Natural killer cell (primary cell): Measurements from ENCODE around the gene NR2C2. TPM values are rescaled to one million over a fixed set of nuclear protein-coding genes. Genes with fewer than 3 reads are reported as not detected.

Experiments used
- ATAC-seq, 3 donors: fragments of 150-1000 bp in 2 of 3; fragments of 200-7000 bp in 1 of 3; cut with Tn5 transposase; 1 replicate in 1 of 3; 2 replicates in 2 of 3; pipeline ENCODE4 v1.10.0; 2021; ENCODE audit warnings: mild to moderate bottlenecking in 2 of 3, moderate library complexity in 2 of 3
- DNase-seq, 2 donors: peaks; one replicate each; pipeline versions ENCODE4 v3.0.0 to v3.0.0-alpha.2; 2013 to 2021; ENCODE audit warnings: mixed read lengths in 1 of 2
- H3K27ac ChIP-seq: one replicate; pipeline ENCODE4 v1.5.1; 2013; ENCODE audit warnings: mild to moderate bottlenecking, low read length
- H3K27me3 ChIP-seq: one replicate; pipeline ENCODE4 v1.6.1; 2013; ENCODE audit warnings: low read length; ENCODE audit not compliant: control insufficient read depth, insufficient read depth
- H3K36me3 ChIP-seq: one replicate; pipeline ENCODE4 v1.6.1; 2013; ENCODE audit warnings: low read length; ENCODE audit not compliant: control insufficient read depth, insufficient read depth
- H3K4me1 ChIP-seq: one replicate; pipeline ENCODE4 v1.6.1; 2013; ENCODE audit warnings: low read length; ENCODE audit not compliant: control insufficient read depth, insufficient read depth
- H3K4me3 ChIP-seq: one replicate; pipeline ENCODE4 v1.5.1; 2013; ENCODE audit warnings: low read length
- H3K9me3 ChIP-seq: one replicate; pipeline ENCODE4 v1.6.1; 2013; ENCODE audit warnings: low read length; ENCODE audit not compliant: control insufficient read depth, insufficient read depth
- H3K27ac Mint-ChIP-seq, 2 donors: one replicate each; pipeline ENCODE4 v1.8.0; 2022; ENCODE audit warnings: mild to moderate bottlenecking in 2 of 2, mixed read lengths in 2 of 2, moderate library complexity in 1 of 2
- H3K27me3 Mint-ChIP-seq, 2 donors: one replicate each; pipeline ENCODE4 v1.8.0; 2022; ENCODE audit warnings: low read depth in 2 of 2, mixed read lengths in 2 of 2
- H3K36me3 Mint-ChIP-seq: one replicate; pipeline ENCODE4 v1.8.0; 2022; ENCODE audit warnings: mixed read lengths
- H3K4me1 Mint-ChIP-seq, 2 donors: one replicate each; pipeline ENCODE4 v1.8.0; 2022; ENCODE audit warnings: mixed read lengths in 2 of 2
- H3K4me3 Mint-ChIP-seq: one replicate; pipeline ENCODE4 v1.8.0; 2022; ENCODE audit warnings: mild to moderate bottlenecking, moderate library complexity, mixed read lengths
- H3K9me3 Mint-ChIP-seq, 2 donors: one replicate each; pipeline ENCODE4 v1.8.0; 2022; ENCODE audit warnings: mixed read lengths in 2 of 2
- CTCF ChIP-seq: fragments of 200-600 bp; IDR thresholded peaks from one replicate; pipeline ENCODE4 v1.8.0; 2022; ENCODE audit warnings: antibody characterized with exemption
- WGBS: methylation state at CpG from one replicate; pipeline ENCODE4 v1.1.7; 2013; ENCODE audit warnings: missing lambda C conversion rate; ENCODE audit not compliant: insufficient coverage; 5-methylcytosine and 5-hydroxymethylcytosine counted together
- intact Hi-C: fragments of 100-400 bp; cut with micrococcal nuclease; formaldehyde crosslinking; loops from one replicate; pipeline ENCODE4 v1.14.2; 2022
- total RNA-seq, 4 donors: library from RNA; stranded (reverse); fragments of 120-200 nt in 1 of 4; gene quantifications; one replicate each; pipeline versions ENCODE4 v1.2.3 to v1.2.4, GENCODE V29; 2013 to 2022

Gene NR2C2
- total RNA-seq, 3 donors from 2014 or later (not counting 1 experiment from before 2014, with no cell fraction given), result 70.4 to 94.3 (median 81.6) TPM

GRCh38 chr3:15081960-15082664, 134.7 kb downstream of the NR2C2 start:
- no peaks in the 10 kb centered on the region for H3K27me3 ChIP-seq
- Mint-ChIP-seq H3K27ac (peak overlapping the region in 1 of 2 donors; percentile 21), H3K9me3 (no peaks in the 10 kb centered on the region), H3K4me3 (no peak overlapping the region), H3K4me1 (no peaks in the 10 kb centered on the region), H3K36me3 (peaks cover 26% of the 10 kb centered on the region), H3K27me3 (no peaks in the 10 kb centered on the region)
- intact Hi-C loops, result no loop called here
- H3K36me3 ChIP-seq, result peaks cover 83% of the 10 kb centered on the region
- no peak for TF ChIP-seq CTCF
- H3K4me3 ChIP-seq, result no peak overlapping the region
- H3K9me3 ChIP-seq, result no peaks in the 10 kb centered on the region
- DNase-seq (no peak), ATAC-seq (no peak)
- 94% methylated on average over 13 of the region's 13 CpGs for WGBS
- no peaks in the 10 kb centered on the region for H3K4me1 ChIP-seq
- H3K27ac ChIP-seq, result no peak overlapping the region

GRCh38 chr3:15083252-15083651, 135.9 kb downstream of the NR2C2 start:
- Mint-ChIP-seq H3K9me3 (no peaks in the 10 kb centered on the region), H3K4me1 (no peaks in the 10 kb centered on the region), H3K36me3 (peaks cover 26% of the 10 kb centered on the region), H3K27me3 (no peaks in the 10 kb centered on the region), H3K27ac (no peak overlapping the region), H3K4me3 (no peak overlapping the region)
- ATAC-seq, result no peak
- Histone ChIP-seq H3K27me3 (no peaks in the 10 kb centered on the region), H3K9me3 (no peaks in the 10 kb centered on the region), H3K4me3 (no peak overlapping the region), H3K4me1 (no peaks in the 10 kb centered on the region), H3K27ac (no peak overlapping the region), H3K36me3 (peaks cover 80% of the 10 kb centered on the region)
- TF ChIP-seq CTCF, result no peak
- intact Hi-C loops, result no loop called here
- DNase-seq, result no peak
- WGBS, result 92% methylated on average over 1 of the region's 1 CpG

- Histone ChIP-seq H3K4me1 (no peaks in the 10 kb centered on the region), H3K9me3 (no peaks in the 10 kb centered on the region), H3K27ac (no peak overlapping the region), H3K36me3 (peaks cover 69% of the 10 kb centered on the region), H3K4me3 (no peak overlapping the region), H3K27me3 (no peaks in the 10 kb centered on the region)
- no peak for TF ChIP-seq CTCF
- Mint-ChIP-seq H3K27ac (no peak overlapping the region), H3K4me3 (no peak overlapping the region), H3K36me3 (peaks cover 11% of the 10 kb centered on the region), H3K27me3 (no peaks in the 10 kb centered on the region), H3K9me3 (no peaks in the 10 kb centered on the region), H3K4me1 (no peaks in the 10 kb centered on the region)
- ATAC-seq (no peak), DNase-seq (no peak)
- WGBS, result 100% methylated on average over 1 of the region's 2 CpGs
- intact Hi-C loops, result no loop called here
Observed at GRCh38 chr3:15086263-15086662, 138.9 kb downstream of the NR2C2 start.

GRCh38 chr3:15086699-15087098, 139.3 kb downstream of the NR2C2 start:
- Mint-ChIP-seq H3K27ac (no peak overlapping the region), H3K4me1 (no peaks in the 10 kb centered on the region), H3K9me3 (no peaks in the 10 kb centered on the region), H3K4me3 (no peak overlapping the region), H3K36me3 (peaks cover 11% of the 10 kb centered on the region), H3K27me3 (no peaks in the 10 kb centered on the region)
- DNase-seq (no peak), ATAC-seq (no peak)
- H3K4me1 ChIP-seq, result no peaks in the 10 kb centered on the region
- peaks cover 68% of the 10 kb centered on the region for H3K36me3 ChIP-seq
- H3K9me3 ChIP-seq, result no peaks in the 10 kb centered on the region
- H3K27me3 ChIP-seq, result no peaks in the 10 kb centered on the region
- TF ChIP-seq CTCF, result no peak
- intact Hi-C loops, result no loop called here
- H3K27ac ChIP-seq, result no peak overlapping the region
- no peak overlapping the region for H3K4me3 ChIP-seq
- WGBS, result 100% methylated on average over 2 of the region's 2 CpGs
